A549 (cell line): ENCODE data around the gene ATP5IF1. TPM values are rescaled to one million over a fixed set of nuclear protein-coding genes. Genes with fewer than 3 reads are reported as not detected.
A peak's percentile ranks its signal among the peaks of the same experiment; 100 is the strongest.

Source experiments
- ATAC-seq, 2 experiments: fragments of 200-7000 bp in 1 of 2; fragments of >200 bp in 1 of 2; cut with Nextera tagmentation in 1 of 2; cut with Tn5 transposase in 1 of 2; 3 replicates each; pipeline versions ENCODE4 v1.8.0 to v1.9.1; 2018 to 2020; ENCODE audit warnings: mild to moderate bottlenecking in 1 of 2, moderate library complexity in 1 of 2
- CTCF ChIA-PET: fragments of 300-600 bp; sonication (Branson Sonifier 250); formaldehyde crosslinking; extraction: SDS; loops from one replicate; lab custom pipeline; 2021; ENCODE audit warnings: antibody characterized with exemption, inconsistent platforms; lab: Yijun Ruan, JAX
- POLR2A ChIA-PET: fragments of 350-600 bp; formaldehyde crosslinking; extraction: SDS; loops from one replicate; lab custom pipeline; 2021; ENCODE audit warnings: antibody characterized with exemption, inconsistent platforms; lab: Yijun Ruan, JAX
- DNase-seq, 2 experiments: peaks; one replicate each; pipeline versions ENCODE4 v3.0.0 to v3.0.0-alpha.2; 2011 to 2016; ENCODE audit warnings: low read depth in 1 of 2, low spot score in 1 of 2
- FAIRE-seq: peaks from 2 replicates; lab custom pipeline; 2011; peaks lifted over from hg19 to GRCh38; lab: Jason Lieb, UNC
- H3K27ac ChIP-seq, 2 experiments: fragments of >200 bp; sonication (Bioruptor Twin); formaldehyde crosslinking; 3 replicates each; pipeline ENCODE4 v1.5.1; 2016 to 2017
- H3K4me1 ChIP-seq: fragments of >200 bp; sonication (Bioruptor Twin); formaldehyde crosslinking; 3 replicates; pipeline ENCODE4 v1.6.1; 2016
- H3K4me2 ChIP-seq: fragments of >200 bp; sonication (Bioruptor Twin); formaldehyde crosslinking; 3 replicates; pipeline ENCODE4 v1.6.1; 2016
- H3K4me3 ChIP-seq: fragments of >200 bp; sonication (Bioruptor Twin); formaldehyde crosslinking; 3 replicates; pipeline ENCODE4 v1.5.1; 2016
- H3K9me3 ChIP-seq: fragments of >200 bp; sonication (Bioruptor Twin); formaldehyde crosslinking; 3 replicates; pipeline ENCODE4 v1.6.1; 2016
- BHLHE40 ChIP-seq: IDR thresholded peaks from 2 replicates; pipeline ENCODE4 v1.6.1; 2012; ENCODE audit warnings: low read depth, low read length, inconsistent platforms
- CBX2 ChIP-seq: fragments of 200-600 bp; sonication (generic); IDR thresholded peaks from 2 replicates; pipeline ENCODE4 v1.6.1; 2016; ENCODE audit warnings: low read depth, mild to moderate bottlenecking, borderline replicate concordance
- CEBPB ChIP-seq, 2 experiments: fragments of >200 bp in 1 of 2; sonication (Bioruptor Twin) in 1 of 2; formaldehyde crosslinking in 1 of 2; IDR thresholded peaks; 2 replicates each; pipeline ENCODE4 v1.6.1; 2012 to 2016
- CHD2 ChIP-seq: fragments of 150-350 bp; IDR thresholded peaks from 2 replicates; pipeline ENCODE4 v1.6.1; 2014; ENCODE audit warnings: low read length; ENCODE audit not compliant: partially characterized antibody
- CHD4 ChIP-seq: fragments of 200-600 bp; sonication (generic); IDR thresholded peaks from 2 replicates; pipeline ENCODE4 v1.6.1; 2016; ENCODE audit warnings: antibody characterized with exemption, mild to moderate bottlenecking, borderline replicate concordance
- EP300 ChIP-seq, 2 experiments: fragments of >200 bp; sonication (Bioruptor Twin); formaldehyde crosslinking; IDR thresholded peaks; 2 replicates in 1 of 2; 3 replicates in 1 of 2; pipeline ENCODE4 v1.6.1; 2016 to 2017
- ESRRA ChIP-seq: fragments of 150-350 bp; IDR thresholded peaks from 2 replicates; pipeline ENCODE4 v1.6.1; 2014; ENCODE audit warnings: mild to moderate bottlenecking, low read length, borderline replicate concordance
- GATA3 ChIP-seq: IDR thresholded peaks from 2 replicates; pipeline ENCODE4 v1.6.1; 2012; ENCODE audit warnings: borderline replicate concordance
- JUN ChIP-seq, 2 experiments: fragments of >200 bp; sonication (Bioruptor Twin); formaldehyde crosslinking; IDR thresholded peaks; 2 replicates in 1 of 2; 3 replicates in 1 of 2; pipeline ENCODE4 v1.6.1; 2016 to 2017
- KDM5A ChIP-seq: fragments of 200-600 bp; sonication (generic); IDR thresholded peaks from 2 replicates; pipeline ENCODE4 v1.6.1; 2016; ENCODE audit warnings: antibody characterized with exemption, mild to moderate bottlenecking
- MAZ ChIP-seq: fragments of 150-350 bp; IDR thresholded peaks from 2 replicates; pipeline ENCODE4 v1.6.1; 2014; ENCODE audit warnings: antibody characterized with exemption, low read depth, low read length, borderline replicate concordance
- NFE2L2 ChIP-seq: fragments of 150-350 bp; conservative IDR thresholded peaks from 2 replicates; pipeline ENCODE4 v1.6.1; 2014; ENCODE audit warnings: low read length
- NPAS2 ChIP-seq: fragments of 250-450 bp; sonication (Bioruptor Pico); IDR thresholded peaks from 2 replicates; pipeline ENCODE4 v1.8.0; 2022; ENCODE audit warnings: mild to moderate bottlenecking, moderate library complexity, borderline replicate concordance
- POLR2A ChIP-seq: IDR thresholded peaks from 2 replicates; pipeline ENCODE4 v1.6.1; 2012; ENCODE audit warnings: mild to moderate bottlenecking, low read length
- POLR2AphosphoS2 ChIP-seq: conservative IDR thresholded peaks from 2 replicates; pipeline ENCODE4 v1.6.1; 2012; ENCODE audit warnings: low read length, improper control_type of control experiment, inconsistent platforms
- RAD21 ChIP-seq, 2 experiments: fragments of >200 bp in 1 of 2; sonication (Bioruptor Twin) in 1 of 2; formaldehyde crosslinking in 1 of 2; IDR thresholded peaks in 1 of 2; conservative IDR thresholded peaks in 1 of 2; 2 replicates in 1 of 2; 3 replicates in 1 of 2; pipeline ENCODE4 v1.6.1; 2012 to 2018; ENCODE audit warnings: inconsistent platforms in 1 of 2
- RARB ChIP-seq: fragments of 250-450 bp; sonication (Bioruptor Pico); IDR thresholded peaks from 2 replicates; pipeline ENCODE4 v1.8.0; 2021; ENCODE audit warnings: mild to moderate bottlenecking, moderate library complexity
- RCOR1 ChIP-seq: fragments of 150-350 bp; IDR thresholded peaks from 2 replicates; pipeline ENCODE4 v1.6.1; 2014; ENCODE audit warnings: antibody characterized with exemption, low read length, low read depth
- RFX5 ChIP-seq: fragments of 450-650 bp; IDR thresholded peaks from 2 replicates; pipeline ENCODE4 v1.7.1; 2014; ENCODE audit warnings: antibody characterized with exemption, mild to moderate bottlenecking, moderate library complexity
- RNF2 ChIP-seq: fragments of 200-600 bp; sonication (generic); IDR thresholded peaks from 2 replicates; pipeline ENCODE4 v1.6.1; 2016; ENCODE audit warnings: low read depth, mild to moderate bottlenecking, antibody characterized with exemption, moderate library complexity, borderline replicate concordance
- SMC3 ChIP-seq: fragments of >200 bp; sonication (Bioruptor Twin); formaldehyde crosslinking; IDR thresholded peaks from 3 replicates; pipeline ENCODE4 v1.6.1; 2018; ENCODE audit warnings: inconsistent platforms
- SREBF2 ChIP-seq: fragments of 450-650 bp; IDR thresholded peaks from 2 replicates; pipeline ENCODE4 v1.6.1; 2014; ENCODE audit warnings: mild to moderate bottlenecking, moderate library complexity
- TFCP2L1 ChIP-seq: fragments of 250-450 bp; sonication (Bioruptor Pico); IDR thresholded peaks from 2 replicates; pipeline ENCODE4 v1.5.0; 2021; ENCODE audit warnings: mild to moderate bottlenecking
- ZFP36 ChIP-seq: fragments of 450-650 bp; IDR thresholded peaks from 2 replicates; pipeline ENCODE4 v1.6.1; 2014; ENCODE audit warnings: borderline replicate concordance; ENCODE audit not compliant: partially characterized antibody
- ZSCAN20 ChIP-seq: fragments of 250-450 bp; sonication (Bioruptor Pico); IDR thresholded peaks from 2 replicates; pipeline ENCODE4 v1.8.0; 2022; ENCODE audit warnings: mild to moderate bottlenecking, moderate library complexity
- WGBS: methylation state at CpG from one replicate; pipeline ENCODE4 v1.1.6; 2017; ENCODE audit errors: missing lambda C conversion rate; 5-methylcytosine and 5-hydroxymethylcytosine counted together
- polyA minus RNA-seq: library from RNA; depleted of rRNA, polyadenylated mRNA; stranded (reverse); fragments of >200 nt; gene quantifications from 2 replicates; pipeline ENCODE4 v1.2.3, GENCODE V29; 2011; rRNA and poly(A)+ RNA removed
- polyA plus RNA-seq, 4 experiments: library from polyadenylated mRNA; depleted of rRNA in 3 of 4; stranded (reverse); fragments of >200 nt; fragmentation: RNase III in 1 of 4; extraction: RNeasy Plus Mini Kit Qiagen cat#74134 plus additional on column Dnase treatment in 1 of 4; gene quantifications; 2 replicates in 3 of 4; 3 replicates in 1 of 4; pipeline ENCODE4 v1.2.3, GENCODE V29; 2011 to 2017
- TF ChIP-seq, protein P1 (sequence below): fragments of 250-450 bp; sonication (Bioruptor Pico); IDR thresholded peaks from 2 replicates; pipeline ENCODE4 v1.5.0; 2020; ENCODE audit warnings: low read depth, mild to moderate bottlenecking, moderate library complexity
- TF ChIP-seq, protein P2 (sequence below): fragments of 150-350 bp; IDR thresholded peaks from 2 replicates; pipeline ENCODE4 v1.6.1; 2014; ENCODE audit warnings: low read depth, mild to moderate bottlenecking, low read length
- TF ChIP-seq, protein P3 (sequence below): fragments of >200 bp; sonication (Bioruptor Twin); formaldehyde crosslinking; IDR thresholded peaks from 3 replicates; pipeline ENCODE4 v1.6.1; 2016
- TF ChIP-seq, protein P4 (sequence below): fragments of 250-450 bp; sonication (Bioruptor Pico); IDR thresholded peaks from 2 replicates; pipeline ENCODE4 v1.5.0; 2021; ENCODE audit warnings: mild to moderate bottlenecking, moderate library complexity, borderline replicate concordance
- TF ChIP-seq, protein P5 (sequence below): fragments of >200 bp; sonication (Bioruptor Twin); formaldehyde crosslinking; IDR thresholded peaks from 2 replicates; pipeline ENCODE4 v1.6.1; 2016

Gene ATP5IF1
- 102 and 178 TPM in 2 replicates for polyA plus RNA-seq (2011; rRNA removed)
- 245 and 347 TPM in 2 replicates for polyA plus RNA-seq (2012; cell fraction: cytosol; rRNA removed)
- 73.8 and 121 TPM in 2 replicates for polyA plus RNA-seq (2012; cell fraction: nucleus; rRNA removed)
- 229 to 240 TPM (median 234 TPM) in 3 replicates for polyA plus RNA-seq (2017; fragmentation: RNase III; extraction: RNeasy Plus Mini Kit Qiagen cat#74134 plus additional on column Dnase treatment)
- 9.6 and 12.8 TPM in 2 replicates for polyA minus RNA-seq

DNA sequence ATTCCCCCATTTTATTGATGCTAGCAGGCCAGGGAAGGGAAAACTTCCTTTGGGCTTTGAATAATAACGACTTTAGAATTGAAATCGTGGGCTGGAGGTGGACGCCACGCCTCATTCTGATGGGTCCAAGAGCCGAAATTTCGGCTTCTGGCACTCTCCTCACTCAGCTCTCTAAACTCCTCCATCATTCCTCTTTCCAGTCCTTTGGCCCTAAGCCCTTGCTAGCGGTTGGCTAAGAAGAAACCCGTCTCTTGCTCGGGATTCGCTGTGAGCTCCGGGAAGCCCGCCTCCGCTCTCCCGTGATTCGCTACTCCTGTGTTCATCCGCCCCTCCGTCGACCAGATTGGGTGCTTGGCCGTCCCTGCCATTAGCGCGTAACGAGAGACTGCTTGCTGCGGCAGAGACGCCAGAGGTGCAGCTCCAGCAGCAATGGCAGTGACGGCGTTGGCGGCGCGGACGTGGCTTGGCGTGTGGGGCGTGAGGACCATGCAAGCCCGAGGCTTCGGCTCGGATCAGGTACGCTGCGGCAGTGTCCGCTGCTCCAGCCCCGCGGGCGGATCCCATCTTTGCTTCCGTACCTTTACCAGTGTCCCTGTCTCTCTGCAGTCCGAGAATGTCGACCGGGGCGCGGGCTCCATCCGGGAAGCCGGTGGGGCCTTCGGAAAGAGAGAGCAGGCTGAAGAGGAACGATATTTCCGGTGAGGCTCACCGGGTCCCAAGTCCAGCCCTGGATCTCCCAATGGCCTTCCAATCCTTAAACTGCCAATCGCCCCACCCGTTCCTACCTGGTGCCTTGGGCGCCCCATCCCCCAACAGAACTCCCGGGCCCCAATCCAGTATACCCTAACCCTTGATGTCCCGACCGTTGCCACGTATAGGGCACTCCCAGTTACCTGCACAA is at the start of gene ATP5IF1:
ATP5IF1 (plus strand) TSS at position 370 of the 901 bp plus-strand sequence; CDS start at position 430, 60 bp downstream.
- CTCF ChIA-PET, result interaction anchor here (0.6 to 3.2 kb wide), 9 partner anchors 9 to 365 kb away, joined by 3 to 15 read pairs (median 3); no protein-coding TSS in a partner anchor
- POLR2A ChIA-PET, result interaction anchor here (0.8 to 1.3 kb wide), 12 partner anchors 10 to 346 kb away, joined by 3 to 9 read pairs (median 4); partner anchors contain the start of genes EYA3, MED18, RCC1 and SESN2
- TF ChIP-seq, protein P1, sequence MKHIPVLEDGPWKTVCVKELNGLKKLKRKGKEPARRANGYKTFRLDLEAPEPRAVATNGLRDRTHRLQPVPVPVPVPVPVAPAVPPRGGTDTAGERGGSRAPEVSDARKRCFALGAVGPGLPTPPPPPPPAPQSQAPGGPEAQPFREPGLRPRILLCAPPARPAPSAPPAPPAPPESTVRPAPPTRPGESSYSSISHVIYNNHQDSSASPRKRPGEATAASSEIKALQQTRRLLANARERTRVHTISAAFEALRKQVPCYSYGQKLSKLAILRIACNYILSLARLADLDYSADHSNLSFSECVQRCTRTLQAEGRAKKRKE (CRISPR knock-in tag), result no peak
- TF ChIP-seq ESRRA (no peak), RAD21 (conservative IDR thresholded peaks at IDR 0.05 in 1 of 2, IDR thresholded peaks at IDR 0.05 in 1 of 2) (no peak), MAZ (no peak), RCOR1 (no peak), GATA3 (0 out of 2 replicates have a peak, but pooled peaks have one; percentile 4), KDM5A (no peak), POLR2AphosphoS2 (no peak), NPAS2 (CRISPR knock-in tag) (no peak), TFCP2L1 (CRISPR knock-in tag) (no peak), SMC3 (no peak), JUN (IDR thresholded peaks at IDR 0.05) (no peak; a peak in 1 of 5 replicates), ZFP36 (no peak), CHD2 (no peak), POLR2A (peak; percentile 93), SREBF2 (no peak), RNF2 (no peak), EP300 (IDR thresholded peaks at IDR 0.05) (no peak), BHLHE40 (no peak), NFE2L2 (no peak), CHD4 (no peak), ZSCAN20 (CRISPR knock-in tag) (no peak), RFX5 (0 out of 2 replicates have a peak, but pooled peaks have one; percentile 17), CBX2 (no peak), RARB (no peak), CEBPB (IDR thresholded peaks at IDR 0.05) (no peak)
- TF ChIP-seq, protein P2, sequence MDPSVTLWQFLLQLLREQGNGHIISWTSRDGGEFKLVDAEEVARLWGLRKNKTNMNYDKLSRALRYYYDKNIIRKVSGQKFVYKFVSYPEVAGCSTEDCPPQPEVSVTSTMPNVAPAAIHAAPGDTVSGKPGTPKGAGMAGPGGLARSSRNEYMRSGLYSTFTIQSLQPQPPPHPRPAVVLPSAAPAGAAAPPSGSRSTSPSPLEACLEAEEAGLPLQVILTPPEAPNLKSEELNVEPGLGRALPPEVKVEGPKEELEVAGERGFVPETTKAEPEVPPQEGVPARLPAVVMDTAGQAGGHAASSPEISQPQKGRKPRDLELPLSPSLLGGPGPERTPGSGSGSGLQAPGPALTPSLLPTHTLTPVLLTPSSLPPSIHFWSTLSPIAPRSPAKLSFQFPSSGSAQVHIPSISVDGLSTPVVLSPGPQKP, result no peak
- TF ChIP-seq, protein P3, sequence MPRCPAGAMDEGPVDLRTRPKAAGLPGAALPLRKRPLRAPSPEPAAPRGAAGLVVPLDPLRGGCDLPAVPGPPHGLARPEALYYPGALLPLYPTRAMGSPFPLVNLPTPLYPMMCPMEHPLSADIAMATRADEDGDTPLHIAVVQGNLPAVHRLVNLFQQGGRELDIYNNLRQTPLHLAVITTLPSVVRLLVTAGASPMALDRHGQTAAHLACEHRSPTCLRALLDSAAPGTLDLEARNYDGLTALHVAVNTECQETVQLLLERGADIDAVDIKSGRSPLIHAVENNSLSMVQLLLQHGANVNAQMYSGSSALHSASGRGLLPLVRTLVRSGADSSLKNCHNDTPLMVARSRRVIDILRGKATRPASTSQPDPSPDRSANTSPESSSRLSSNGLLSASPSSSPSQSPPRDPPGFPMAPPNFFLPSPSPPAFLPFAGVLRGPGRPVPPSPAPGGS, result 0 out of 3 replicates have a peak, but pooled peaks have one; percentile 44
- TF ChIP-seq, protein P4, sequence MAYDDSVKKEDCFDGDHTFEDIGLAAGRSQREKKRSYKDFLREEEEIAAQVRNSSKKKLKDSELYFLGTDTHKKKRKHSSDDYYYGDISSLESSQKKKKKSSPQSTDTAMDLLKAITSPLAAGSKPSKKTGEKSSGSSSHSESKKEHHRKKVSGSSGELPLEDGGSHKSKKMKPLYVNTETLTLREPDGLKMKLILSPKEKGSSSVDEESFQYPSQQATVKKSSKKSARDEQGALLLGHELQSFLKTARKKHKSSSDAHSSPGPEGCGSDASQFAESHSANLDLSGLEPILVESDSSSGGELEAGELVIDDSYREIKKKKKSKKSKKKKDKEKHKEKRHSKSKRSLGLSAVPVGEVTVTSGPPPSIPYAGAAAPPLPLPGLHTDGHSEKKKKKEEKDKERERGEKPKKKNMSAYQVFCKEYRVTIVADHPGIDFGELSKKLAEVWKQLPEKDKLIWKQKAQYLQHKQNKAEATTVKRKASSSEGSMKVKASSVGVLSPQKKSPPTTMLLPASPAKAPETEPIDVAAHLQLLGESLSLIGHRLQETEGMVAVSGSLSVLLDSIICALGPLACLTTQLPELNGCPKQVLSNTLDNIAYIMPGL, result no peak
- TF ChIP-seq, protein P5, sequence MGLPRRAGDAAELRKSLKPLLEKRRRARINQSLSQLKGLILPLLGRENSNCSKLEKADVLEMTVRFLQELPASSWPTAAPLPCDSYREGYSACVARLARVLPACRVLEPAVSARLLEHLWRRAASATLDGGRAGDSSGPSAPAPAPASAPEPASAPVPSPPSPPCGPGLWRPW, result no peak
- Histone ChIP-seq H3K9me3 (no peaks in the 10 kb centered on the region), H3K4me2 (peak within 1 kb of the TSS; percentile 96), H3K4me3 (peak within 1 kb of the TSS; percentile 84), H3K4me1 (peaks cover 16% of the 10 kb centered on the region), H3K27ac (peak within 1 kb of the TSS; percentile 87 to 92)
- no peak for FAIRE-seq
- peak; percentile 95 to 98 for DNase-seq
- whole genome bisulfite sequencing, result 0% methylated on average over 30 of the region's 60 CpGs
- ATAC-seq, result peak; percentile 98
